H1 (cell line): ENCODE measurements around the gene GTF3C2. TPM values are rescaled to one million over a fixed set of nuclear protein-coding genes. Genes with fewer than 3 reads are reported as not detected.

Source experiments
- BRCA1 ChIP-seq: IDR thresholded peaks from 2 replicates; pipeline ENCODE4 v1.6.1; 2012; ENCODE audit warnings: low read depth, low read length, improper control_type of control experiment
- CTBP2 ChIP-seq: IDR thresholded peaks from 2 replicates; pipeline ENCODE4 v1.7.0; 2011; ENCODE audit warnings: borderline replicate concordance, mild to moderate bottlenecking, moderate library complexity, mixed read lengths, low read length; ENCODE audit not compliant: insufficient read depth, insufficient read length
- EZH2 ChIP-seq: fragments of 200-600 bp; sonication (generic); IDR thresholded peaks from 2 replicates; pipeline ENCODE4 v1.7.1; 2012; ENCODE audit warnings: low read depth, mild to moderate bottlenecking, moderate library complexity, low read length, inconsistent platforms; ENCODE audit not compliant: severe bottlenecking
- SP1 ChIP-seq: IDR thresholded peaks from 2 replicates; pipeline ENCODE4 v1.6.1; 2011; ENCODE audit warnings: low read depth, low read length
- SRF ChIP-seq: IDR thresholded peaks from 2 replicates; pipeline ENCODE4 v1.6.1; 2011; ENCODE audit warnings: mild to moderate bottlenecking, low read depth, low read length, moderate library complexity
- YY1 ChIP-seq: IDR thresholded peaks from 2 replicates; pipeline ENCODE4 v1.6.1; 2011; ENCODE audit warnings: low read depth, mild to moderate bottlenecking, low read length
- polyA plus RNA-seq, 7 experiments: library from polyadenylated mRNA; depleted of rRNA in 3 of 7; stranded (reverse) in 5 of 7; unstranded in 2 of 7; fragments of >200 nt in 5 of 7; fragments of 200-250 nt in 2 of 7; gene quantifications; 1 replicate in 5 of 7; 2 replicates in 1 of 7; 4 replicates in 1 of 7; pipeline versions ENCODE4 v1.2.1 to v1.2.3, GENCODE V29; 2011 to 2013; ENCODE audit warnings: missing spikeins in 2 of 7, mixed read lengths in 2 of 7
- total RNA-seq: library from RNA; stranded (reverse); fragmentation: NEBNext Ultra II Directional; extraction: Animal tissue kit (Norgen Biotek cat#: 25700); gene quantifications from 2 replicates; pipeline ENCODE4 v1.2.1, GENCODE V29; 2021

The GTF3C2 gene
- total and polyA plus RNA-seq, 2 of the 8 experiments (the other 6 are each of a cell fraction or from before 2014, with no cell fraction given), result 118 to 127 TPM

GRCh38 chr2:27400348-27401135 lies 44.0 kb upstream of the GTF3C2 start (continued):
- TF ChIP-seq SP1, result no peak
- TF ChIP-seq BRCA1, result no peak
- no peak for TF ChIP-seq EZH2
- no peak for TF ChIP-seq CTBP2
- TF ChIP-seq YY1, result no peak
- TF ChIP-seq SRF, result no peak
- TF ChIP-seq, all 59 proteins: peak for 0
